Suprapubic skin (tissue), 4 donors: ENCODE measurements around the gene DLAT. TPM values are rescaled to one million over a fixed set of nuclear protein-coding genes. Genes with fewer than 3 reads are reported as not detected.
A peak's percentile ranks its signal among the peaks of the same experiment; 100 is the strongest.

ENCODE experiments used
- DNase-seq, 2 donors: peaks; one replicate each; pipeline ENCODE4 v3.0.0-alpha.2; 2019; ENCODE audit warnings: low spot score in 2 of 2
- H3K27ac ChIP-seq: fragments of 200-600 bp; sonication (generic); one replicate; pipeline ENCODE4 v1.5.1; 2019
- H3K27me3 ChIP-seq: fragments of 200-600 bp; sonication (generic); one replicate; pipeline ENCODE4 v1.5.1; 2019
- H3K36me3 ChIP-seq: fragments of 200-600 bp; sonication (generic); one replicate; pipeline ENCODE4 v1.5.1; 2019
- H3K4me1 ChIP-seq: fragments of 200-600 bp; sonication (generic); one replicate; pipeline ENCODE4 v1.5.1; 2019
- H3K4me3 ChIP-seq: fragments of 200-600 bp; sonication (generic); one replicate; pipeline ENCODE4 v1.5.1; 2019; ENCODE audit warnings: mild to moderate bottlenecking
- H3K9me3 ChIP-seq: fragments of 200-600 bp; sonication (generic); one replicate; pipeline ENCODE4 v1.5.1; 2019
- EP300 ChIP-seq: sonication (generic); formaldehyde crosslinking; IDR thresholded peaks from one replicate; pipeline ENCODE4 v1.6.1; 2017; ENCODE audit warnings: antibody characterized with exemption
- POLR2A ChIP-seq, 2 donors: fragments of 450-650 bp; IDR thresholded peaks; one replicate each; pipeline ENCODE4 v1.6.1; 2017; ENCODE audit warnings: antibody characterized with exemption in 2 of 2, mild to moderate bottlenecking in 2 of 2, moderate library complexity in 2 of 2
- POLR2AphosphoS5 ChIP-seq, 3 donors: sonication (generic); formaldehyde crosslinking; IDR thresholded peaks; one replicate each; pipeline ENCODE4 v1.6.1; 2017; ENCODE audit warnings: antibody characterized with exemption in 3 of 3
- WGBS: methylation state at CpG from one replicate; pipeline ENCODE4 v1.1.5; 2018; 5-methylcytosine and 5-hydroxymethylcytosine counted together
- total RNA-seq, 4 donors: library from RNA; depleted of rRNA; stranded (reverse); fragments of >200 nt; gene quantifications; one replicate each; pipeline ENCODE4 v1.1.0, GENCODE V29; 2016
- TF ChIP-seq, protein P1 (sequence below), 2 donors: fragments of 200-600 bp in 1 of 2; fragments of 450-650 bp in 1 of 2; sonication (generic) in 1 of 2; IDR thresholded peaks; one replicate each; pipeline ENCODE4 v1.5.1; 2016 to 2019; ENCODE audit warnings: antibody characterized with exemption in 2 of 2, mild to moderate bottlenecking in 1 of 2, moderate library complexity in 1 of 2

The DLAT gene
- total RNA-seq, 4 donors from 2014 or later = 16.0 to 32.5 (median 24.4) TPM

GRCh38 chr11:111978028-111978771 lies 47.0 kb upstream of the DLAT start:
- H3K9me3 ChIP-seq = no peaks in the 10 kb centered on the region
- peak overlapping the region; percentile 76 for H3K4me3 ChIP-seq
- TF ChIP-seq POLR2AphosphoS5 (IDR thresholded peaks at IDR 0.05) (no peak), EP300 (no peak), POLR2A (IDR thresholded peaks at IDR 0.05) (no peak)
- TF ChIP-seq, protein P1, sequence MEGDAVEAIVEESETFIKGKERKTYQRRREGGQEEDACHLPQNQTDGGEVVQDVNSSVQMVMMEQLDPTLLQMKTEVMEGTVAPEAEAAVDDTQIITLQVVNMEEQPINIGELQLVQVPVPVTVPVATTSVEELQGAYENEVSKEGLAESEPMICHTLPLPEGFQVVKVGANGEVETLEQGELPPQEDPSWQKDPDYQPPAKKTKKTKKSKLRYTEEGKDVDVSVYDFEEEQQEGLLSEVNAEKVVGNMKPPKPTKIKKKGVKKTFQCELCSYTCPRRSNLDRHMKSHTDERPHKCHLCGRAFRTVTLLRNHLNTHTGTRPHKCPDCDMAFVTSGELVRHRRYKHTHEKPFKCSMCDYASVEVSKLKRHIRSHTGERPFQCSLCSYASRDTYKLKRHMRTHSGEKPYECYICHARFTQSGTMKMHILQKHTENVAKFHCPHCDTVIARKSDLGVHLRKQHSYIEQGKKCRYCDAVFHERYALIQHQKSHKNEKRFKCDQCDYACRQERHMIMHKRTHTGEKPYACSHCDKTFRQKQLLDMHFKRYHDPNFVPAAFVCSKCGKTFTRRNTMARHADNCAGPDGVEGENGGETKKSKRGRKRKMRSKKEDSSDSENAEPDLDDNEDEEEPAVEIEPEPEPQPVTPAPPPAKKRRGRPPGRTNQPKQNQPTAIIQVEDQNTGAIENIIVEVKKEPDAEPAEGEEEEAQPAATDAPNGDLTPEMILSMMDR (IDR thresholded peaks at IDR 0.05) = no peak
- H3K4me1 ChIP-seq = peaks cover 53% of the 10 kb centered on the region
- 12% methylated on average over 8 of the region's 8 CpGs for WGBS
- peak overlapping the region; percentile 75 for H3K27ac ChIP-seq
- H3K27me3 ChIP-seq = no peaks in the 10 kb centered on the region
- no peaks in the 10 kb centered on the region for H3K36me3 ChIP-seq
- peak in 1 of 2 donors; percentile 78 for DNase-seq

GRCh38 chr11:111980062-111980461 lies 45.1 kb upstream of the DLAT start:
- Histone ChIP-seq H3K36me3 (peaks cover 8% of the 10 kb centered on the region), H3K9me3 (no peaks in the 10 kb centered on the region), H3K27ac (no peak overlapping the region), H3K4me3 (no peak overlapping the region), H3K27me3 (no peaks in the 10 kb centered on the region), H3K4me1 (peaks cover 54% of the 10 kb centered on the region)
- TF ChIP-seq EP300 = no peak
- 81% methylated on average over 3 of the region's 3 CpGs for WGBS
- DNase-seq = no peak

- peaks cover 20% of the 10 kb centered on the region for H3K36me3 ChIP-seq
- H3K9me3 ChIP-seq = no peaks in the 10 kb centered on the region
- H3K4me1 ChIP-seq = peaks cover 51% of the 10 kb centered on the region
- H3K27me3 ChIP-seq = no peaks in the 10 kb centered on the region
- H3K4me3 ChIP-seq = no peak overlapping the region
- no peak for DNase-seq
- peak overlapping the region; percentile 83 for H3K27ac ChIP-seq
- no peak for TF ChIP-seq POLR2AphosphoS5 (IDR thresholded peaks at IDR 0.05)
- TF ChIP-seq, protein P1 (IDR thresholded peaks at IDR 0.05) = no peak
- no peak for TF ChIP-seq POLR2A (IDR thresholded peaks at IDR 0.05)
- TF ChIP-seq EP300 = no peak
- WGBS = 60% methylated on average over 1 of the region's 1 CpG
Observed at GRCh38 chr11:111981270-111981669, 43.9 kb upstream of the DLAT start.

DNA sequence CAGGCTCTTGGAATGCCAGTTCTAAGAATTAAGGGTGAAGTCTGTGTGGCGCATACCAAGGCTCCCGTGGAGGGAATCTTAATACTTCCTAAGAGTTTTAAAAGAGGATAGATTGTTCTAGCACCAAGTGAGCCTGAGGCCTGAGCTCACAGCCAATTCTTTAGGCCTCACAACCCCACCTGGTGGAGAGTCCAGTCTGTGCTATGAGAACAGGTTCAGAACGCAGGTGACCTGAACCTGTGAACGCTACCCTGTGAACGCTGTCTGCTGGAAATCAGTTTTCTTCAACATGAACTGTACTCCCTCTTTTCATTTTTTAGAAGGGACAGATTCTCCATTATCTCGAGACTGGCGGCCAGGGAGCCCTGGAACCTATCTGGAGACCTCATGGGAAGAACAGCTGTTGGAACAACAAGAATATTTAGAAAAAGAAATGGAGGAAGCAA lies 43.2 kb upstream of the DLAT start:
- Histone ChIP-seq H3K9me3 (no peaks in the 10 kb centered on the region), H3K27ac (peak overlapping the region; percentile 83), H3K4me1 (peaks cover 43% of the 10 kb centered on the region), H3K4me3 (peak overlapping the region; percentile 29), H3K36me3 (peaks cover 27% of the 10 kb centered on the region), H3K27me3 (no peaks in the 10 kb centered on the region)
- TF ChIP-seq, protein P1 (IDR thresholded peaks at IDR 0.05) = peak; percentile 27 to 63
- TF ChIP-seq POLR2A (IDR thresholded peaks at IDR 0.05) (no peak), EP300 (no peak), POLR2AphosphoS5 (IDR thresholded peaks at IDR 0.05) (no peak)
- 38% methylated on average over 7 of the region's 7 CpGs for WGBS
- no peak for DNase-seq

- no peaks in the 10 kb centered on the region for H3K9me3 ChIP-seq
- no peaks in the 10 kb centered on the region for H3K27me3 ChIP-seq
- peaks cover 28% of the 10 kb centered on the region for H3K36me3 ChIP-seq
- TF ChIP-seq EP300 (no peak), POLR2A (IDR thresholded peaks at IDR 0.05) (no peak), POLR2AphosphoS5 (IDR thresholded peaks at IDR 0.05) (no peak)
- TF ChIP-seq, protein P1 (IDR thresholded peaks at IDR 0.05) = no peak
- 76% methylated on average over 5 of the region's 5 CpGs for WGBS
- H3K27ac ChIP-seq = peak overlapping the region; percentile 83
- H3K4me3 ChIP-seq = peak overlapping the region; percentile 29
- DNase-seq = no peak
- H3K4me1 ChIP-seq = peaks cover 38% of the 10 kb centered on the region
Observed at GRCh38 chr11:111982541-111983186, 42.5 kb upstream of the DLAT start.
